HG02798 (cell line): Measurements from ENCODE around the gene ATAD5.

Experiments
- ATAC-seq: cut with Tn5 transposase; IDR thresholded peaks from one replicate; pipeline ENCODE4 v1.9.1; 2021; ENCODE audit warnings: mild to moderate bottlenecking; ENCODE audit not compliant: unreplicated experiment, poor library complexity

ATAD5 gene

GRCh38 chr17:30823421-30823820 is 8.3 kb upstream of the ATAD5 start:
- ATAC-seq = no peak

GRCh38 chr17:30824002-30824355 is 7.8 kb upstream of the ATAD5 start:
- no peak for ATAC-seq

DNA sequence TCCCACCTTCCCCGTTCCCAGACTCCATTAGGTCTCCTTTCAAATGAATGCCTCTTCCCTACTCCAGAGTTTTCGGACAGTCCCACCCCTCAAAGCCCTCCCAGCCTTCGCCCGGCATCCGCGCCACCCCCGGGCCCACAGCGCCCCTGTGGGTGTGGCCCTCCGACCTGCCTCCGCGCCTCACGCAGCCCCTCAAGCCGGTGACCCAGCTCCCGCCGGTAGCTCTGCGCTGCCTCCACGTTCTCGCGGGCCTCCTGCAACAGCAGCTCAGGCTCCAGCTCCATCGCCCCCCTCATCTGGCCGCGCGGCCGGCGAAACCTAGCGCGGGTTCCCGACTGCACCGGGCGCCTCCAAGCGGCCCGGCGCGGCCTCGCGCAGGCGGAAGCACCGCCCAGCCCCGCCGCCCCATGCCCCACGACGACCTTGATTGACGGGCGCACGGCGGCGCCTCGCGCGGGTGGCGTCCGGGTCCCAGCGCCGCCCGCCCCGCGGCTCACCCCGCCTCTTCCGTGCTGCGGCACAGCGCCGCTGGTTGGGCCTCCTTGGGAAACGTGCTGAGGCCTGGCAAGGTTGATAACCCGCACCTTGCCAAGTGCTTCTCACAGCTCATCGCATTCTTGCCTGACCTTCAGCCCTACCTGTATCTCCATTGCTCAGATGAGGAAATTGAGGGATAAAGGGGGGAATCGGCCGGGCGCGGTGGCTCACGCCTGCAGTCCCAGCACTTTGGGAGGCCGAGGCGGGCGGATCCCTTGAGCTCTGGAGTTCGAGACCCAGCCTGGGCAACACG is 7.2 kb upstream of the ATAD5 start, which contains the start of gene CRLF3:
CRLF3 (minus strand) TSS at position 337 of the 790 bp plus-strand sequence; CDS start at position 296, 41 bp downstream.
- peak; percentile 92 for ATAC-seq

DNA sequence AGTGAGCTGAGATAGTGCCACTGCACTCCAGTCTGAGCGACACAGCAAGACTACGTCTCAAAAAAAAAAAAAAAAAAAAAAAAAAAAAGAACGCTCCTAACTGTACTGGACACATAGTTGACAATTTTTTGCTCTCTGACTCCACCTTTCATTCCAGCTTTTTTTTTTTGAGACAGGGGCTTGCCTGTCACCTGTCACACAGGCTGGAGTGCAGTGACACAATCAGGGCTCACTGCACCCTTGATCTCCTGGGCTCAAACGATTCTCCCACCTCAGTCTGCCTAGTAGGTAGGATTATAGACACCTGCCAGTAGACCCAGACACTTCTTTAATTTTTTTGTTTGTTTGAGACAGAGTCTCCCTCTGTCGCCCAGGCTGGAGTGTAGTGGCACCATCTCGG is 4.7 kb upstream of the ATAD5 start:
- ATAC-seq = no peak

DNA sequence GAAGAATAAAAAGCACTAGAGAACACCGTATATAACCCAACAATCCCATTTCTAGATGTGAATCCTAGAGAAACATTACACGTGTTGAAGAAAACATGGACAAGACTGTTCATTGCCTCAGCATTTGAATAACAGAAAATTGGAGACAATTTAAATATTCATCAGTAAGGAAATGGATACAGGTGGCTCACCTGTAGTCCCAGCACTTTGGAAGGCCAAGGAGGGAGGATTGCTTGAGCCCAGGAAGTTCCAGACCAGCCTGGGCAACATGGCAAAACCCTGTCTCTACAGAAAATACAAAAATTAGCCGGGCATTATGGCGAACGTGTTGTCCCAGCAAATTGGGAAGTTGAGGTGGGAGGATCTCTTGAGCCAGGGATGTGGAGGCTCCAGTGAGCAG is 2.7 kb upstream of the ATAD5 start:
- no peak for ATAC-seq

GRCh38 chr17:30831257-30831656 is 509 bp upstream of the ATAD5 start:
- ATAC-seq = no peak

GRCh38 chr17:30832438-30833124 is 815 bp downstream of the ATAD5 start:
- ATAC-seq = peak; percentile 19

DNA sequence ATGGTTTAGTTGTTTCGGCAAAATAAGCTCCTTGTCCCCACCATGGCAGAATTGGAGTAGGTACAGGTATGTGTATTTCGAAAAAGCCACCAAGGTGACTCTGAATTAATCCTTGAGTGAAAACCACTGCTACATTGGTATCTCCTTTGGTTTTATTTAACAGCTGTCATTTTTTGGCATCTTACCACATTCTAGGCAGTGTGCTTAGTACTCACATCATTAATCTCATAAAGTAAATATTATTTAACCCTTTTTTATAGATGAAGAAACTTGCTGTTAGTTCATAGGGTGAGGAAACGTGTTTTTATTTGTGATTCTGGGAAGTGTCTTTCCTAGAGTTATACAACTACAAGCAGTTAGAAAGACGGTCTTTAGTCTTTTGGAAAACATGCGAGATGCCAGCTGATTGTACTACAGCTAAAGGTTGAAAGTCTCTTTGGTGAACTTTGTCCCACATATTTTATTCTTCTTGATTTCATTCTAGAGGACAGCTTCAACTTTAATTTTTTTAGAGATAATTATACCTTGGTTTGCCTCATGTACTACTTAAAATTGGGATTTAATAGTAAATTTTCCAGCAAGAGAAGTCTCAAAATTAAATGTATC is 6.5 kb downstream of the ATAD5 start:
- no peak for ATAC-seq

DNA sequence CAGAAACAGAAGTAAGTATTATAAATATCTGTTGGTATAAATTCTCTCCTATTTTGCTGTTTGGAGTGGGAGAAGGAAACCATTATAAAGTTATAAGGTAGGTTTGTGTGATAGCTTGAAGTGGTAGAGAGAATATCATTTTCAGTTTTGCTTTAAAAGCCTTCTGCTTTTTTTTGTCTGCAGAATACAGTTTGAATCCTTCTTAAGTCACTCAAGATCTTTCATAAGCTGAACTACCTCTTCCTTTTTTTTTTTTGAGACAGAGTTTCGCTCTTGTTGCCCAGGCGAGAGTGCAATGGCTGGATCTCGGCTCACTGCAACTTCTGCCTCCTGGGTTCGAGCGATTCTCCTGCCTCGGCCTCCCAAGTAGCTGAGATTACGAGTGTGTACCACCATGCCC is 9.0 kb downstream of the ATAD5 start:
- no peak for ATAC-seq

DNA sequence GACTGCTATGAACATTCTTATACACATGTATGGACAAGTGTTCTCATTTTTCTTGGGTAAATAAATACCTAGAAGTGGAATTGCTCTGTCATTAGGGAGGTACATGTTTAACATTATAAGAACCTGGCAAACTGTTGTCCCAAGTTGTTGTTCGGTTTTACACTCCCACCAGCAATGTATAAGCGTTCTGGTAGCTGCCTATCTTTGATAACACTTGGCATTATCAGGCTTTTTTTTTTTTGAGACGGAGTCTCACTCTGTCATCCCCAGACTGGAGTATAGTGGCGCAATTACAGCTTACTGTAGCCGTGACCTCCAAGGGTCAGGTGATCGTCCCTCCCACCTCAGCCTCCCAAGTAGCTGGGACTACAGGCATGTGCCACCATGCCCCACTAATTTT is 16.3 kb downstream of the ATAD5 start:
- no peak for ATAC-seq

- ATAC-seq = no peak
These were observed 22.4 kb downstream of the ATAD5 start for GRCh38 chr17:30854146-30854545.

DNA sequence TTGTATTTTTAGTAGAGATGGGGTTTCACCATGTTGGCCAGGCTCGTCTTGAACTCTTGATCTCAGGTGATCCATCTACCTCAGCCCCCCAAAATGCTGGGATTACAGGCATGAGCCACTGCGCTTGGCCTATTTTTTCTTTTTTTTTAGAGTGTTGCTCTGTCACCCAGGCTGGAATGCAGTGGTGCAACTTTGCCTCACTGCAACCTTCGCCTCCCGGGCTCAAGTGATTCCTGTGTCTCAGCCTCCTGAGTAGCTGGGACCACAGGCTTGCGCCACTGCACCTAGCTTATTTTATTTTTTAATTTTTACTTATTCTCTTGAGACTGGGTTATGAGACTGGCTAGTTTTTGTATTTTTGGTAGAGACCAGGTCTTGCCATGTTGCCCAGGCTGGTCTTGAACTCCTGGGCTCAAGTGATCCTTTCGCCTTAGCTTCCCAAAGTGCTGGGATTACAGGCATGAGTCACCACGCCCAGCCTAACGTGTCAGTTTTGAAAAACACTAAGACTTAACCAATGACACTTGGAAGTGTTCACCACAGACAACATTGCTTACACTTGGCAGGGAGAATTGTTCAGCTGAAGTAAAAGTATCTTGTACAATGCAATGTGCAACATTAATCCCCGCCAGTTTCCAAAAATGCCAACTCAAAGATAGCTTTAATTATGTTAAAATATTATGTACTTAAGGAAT is 26.9 kb downstream of the ATAD5 start:
- ATAC-seq = no peak

DNA sequence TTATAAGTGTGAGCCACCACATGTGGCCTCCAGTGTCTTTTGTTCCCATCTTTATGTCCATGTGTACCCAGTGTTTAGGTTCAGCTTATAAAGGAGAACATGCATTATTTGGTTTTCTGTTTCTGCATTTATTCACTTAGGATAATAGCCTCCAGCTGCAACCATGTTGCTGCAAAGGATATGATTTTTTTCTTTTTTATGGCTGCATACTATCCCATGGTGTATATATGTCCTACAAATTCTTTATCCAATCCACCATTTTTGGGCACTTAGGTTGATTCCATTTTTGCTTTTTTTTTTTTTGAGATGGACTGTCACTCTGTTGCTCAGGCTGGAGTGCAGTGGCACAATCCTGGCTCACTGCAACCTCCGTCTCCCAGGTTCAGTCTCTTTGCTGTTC is 32.9 kb downstream of the ATAD5 start:
- ATAC-seq = no peak

GRCh38 chr17:30869005-30869404 is 37.2 kb downstream of the ATAD5 start:
- no peak for ATAC-seq

GRCh38 chr17:30886187-30886586 is 54.4 kb downstream of the ATAD5 start:
- ATAC-seq = no peak

- ATAC-seq = no peak
These were observed 62.5 kb downstream of the ATAD5 start for GRCh38 chr17:30894236-30894635.

DNA sequence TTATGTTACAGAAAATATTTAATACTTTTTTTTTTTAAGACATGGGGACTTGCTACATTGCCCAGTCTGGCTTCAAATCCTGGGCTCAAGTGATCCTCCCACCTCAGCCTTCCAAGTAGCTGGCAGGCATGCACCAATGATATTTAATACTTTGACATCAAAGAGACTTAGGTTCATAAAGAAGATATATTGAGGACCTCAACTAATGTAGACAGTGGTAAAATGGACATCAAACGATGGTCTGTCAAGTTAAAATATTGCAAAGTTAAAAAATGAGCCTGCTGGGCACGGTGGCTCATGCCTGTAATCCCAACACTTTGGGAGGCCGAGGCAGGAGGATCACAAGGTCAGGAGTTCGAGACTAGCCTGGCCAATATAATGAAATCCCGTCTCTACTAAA is 65.5 kb downstream of the ATAD5 start:
- ATAC-seq = no peak

DNA sequence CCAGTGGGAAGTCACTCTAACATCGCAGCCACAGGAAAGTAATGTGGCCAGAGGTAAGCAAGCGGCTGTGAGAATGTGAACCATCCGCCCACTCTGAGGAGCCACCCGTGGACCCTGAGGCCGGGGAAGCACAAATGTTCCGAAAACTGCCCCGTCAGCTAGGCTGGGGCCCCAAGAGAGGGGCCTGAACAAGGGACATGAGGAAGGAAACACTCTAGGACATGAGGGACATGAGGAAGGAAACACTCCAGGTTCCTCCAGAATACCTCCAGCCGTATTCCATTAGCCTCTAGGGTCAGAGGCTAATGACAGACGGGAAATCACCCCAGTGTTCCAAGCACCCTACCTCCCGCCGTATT is 74.0 kb downstream of the ATAD5 start:
- peak; percentile 10 for ATAC-seq

GRCh38 chr17:30906101-30906911 is 74.5 kb downstream of the ATAD5 start, which contains the start of gene TEFM:
TEFM (minus strand) TSS chr17:30906238; CDS start chr17:30906198, 40 bp downstream.
- peak; percentile 93 for ATAC-seq
